Omental fat pad (tissue), 4 donors: ENCODE measurements around the gene CLDN11. TPM values are rescaled to one million over a fixed set of nuclear protein-coding genes. Genes with fewer than 3 reads are reported as not detected.

Experiments
- ATAC-seq: fragments of 150-250 bp; one replicate; pipeline ENCODE4 v1.9.1; 2016; ENCODE audit warnings: mild to moderate bottlenecking, moderate library complexity; ENCODE audit not compliant: low FRiP score
- DNase-seq: peaks from one replicate; pipeline ENCODE4 v3.0.0-alpha.2; 2019; ENCODE audit warnings: low spot score
- CTCF ChIP-seq, 3 donors: fragments of 450-650 bp; IDR thresholded peaks; one replicate each; pipeline ENCODE4 v1.5.1; 2016 to 2017; ENCODE audit warnings: antibody characterized with exemption in 3 of 3, mild to moderate bottlenecking in 3 of 3, moderate library complexity in 2 of 3
- total RNA-seq, 4 donors: library from RNA; depleted of rRNA; stranded (reverse); fragments of >200 nt; gene quantifications; one replicate each; pipeline ENCODE4 v1.1.0, GENCODE V29; 2016

The CLDN11 gene
- total RNA-seq, 4 donors from 2014 or later: 24.6 to 57.6 (median 47.8) TPM

GRCh38 chr3:170475092-170475685 lies 56.5 kb downstream of the CLDN11 start:
- no peak for DNase-seq
- TF ChIP-seq CTCF (IDR thresholded peaks at IDR 0.05): no peak
- no peak for ATAC-seq

- ATAC-seq (peak; percentile 68), DNase-seq (no peak)
- no peak for TF ChIP-seq CTCF (IDR thresholded peaks at IDR 0.05)
These were observed 57.6 kb downstream of the CLDN11 start for GRCh38 chr3:170476291-170476690.

- DNase-seq: no peak
These were observed 58.7 kb downstream of the CLDN11 start for GRCh38 chr3:170477395-170477794.

GRCh38 chr3:170480111-170480510 lies 61.4 kb downstream of the CLDN11 start:
- no peak for DNase-seq
- no peak for ATAC-seq
- TF ChIP-seq CTCF (IDR thresholded peaks at IDR 0.05): no peak

More at GRCh38 chr3:170477395-170477794, 58.7 kb downstream of the CLDN11 start:
- no peak for TF ChIP-seq CTCF (IDR thresholded peaks at IDR 0.05)
- peak; percentile 45 for ATAC-seq

- ATAC-seq (no peak), DNase-seq (no peak)
- no peak for TF ChIP-seq CTCF (IDR thresholded peaks at IDR 0.05)
These were observed 63.5 kb downstream of the CLDN11 start for GRCh38 chr3:170482199-170482598.

GRCh38 chr3:170483485-170484262 lies 65.0 kb downstream of the CLDN11 start:
- no peak for DNase-seq
- TF ChIP-seq CTCF (IDR thresholded peaks at IDR 0.05): no peak
- ATAC-seq: peak; percentile 91

Other genes with a start within 250 kb of the CLDN11 start
- 10 to 100 TPM; 48.6 to 56.7 (median 50.9) TPM for gene PHC3, start 237.1 kb upstream of the CLDN11 start, total RNA-seq
- 10 to 100 TPM; 21.3 to 38.6 (median 32.7) TPM for gene PRKCI, start 196.4 kb upstream of the CLDN11 start, total RNA-seq
- gene SKIL, start 61.2 kb upstream of the CLDN11 start, total RNA-seq: 10 to 100 TPM; 38.9 to 79.1 (median 54.9) TPM
- gene SLC7A14, start 167.2 kb downstream of the CLDN11 start, total RNA-seq: under 1 TPM in 3 of 4 donors, not detected in 1; under 0.01 to 0.06 (median under 0.01) TPM